IPS DF 4.7 (cell line): ENCODE data around the gene LTBP1.
"Not testable (repeated sequence)": the region's sequence is repeated elsewhere in the genome, so short reads cannot be mapped to it uniquely, and the experiment has no call there.

Source experiments
- DNase-seq: peaks from one replicate; pipeline ENCODE4 v3.0.0-alpha.2; 2013; ENCODE audit warnings: low spot score; ENCODE audit errors: extremely low read depth

The LTBP1 gene

DNA sequence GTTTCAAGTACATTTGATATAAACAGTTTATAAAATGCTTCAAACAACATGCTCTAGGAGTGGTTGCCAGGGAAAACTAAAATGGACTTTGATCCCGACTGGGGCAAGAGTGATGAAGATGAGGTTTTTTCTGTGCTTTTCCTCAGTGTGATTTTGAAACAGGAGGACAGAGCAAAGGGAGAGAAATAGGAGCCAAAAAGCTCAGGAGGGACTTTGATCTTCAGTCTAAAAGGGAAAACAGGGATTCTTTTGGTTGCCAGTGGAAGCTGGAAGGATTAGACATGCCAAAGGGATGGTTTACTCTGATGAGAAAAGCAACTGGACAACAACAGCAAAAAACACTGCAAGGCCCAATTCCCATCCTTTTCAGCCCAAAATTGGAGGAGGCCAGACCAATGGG is 95.5 kb downstream of the LTBP1 start:
- no peak for DNase-seq

DNA sequence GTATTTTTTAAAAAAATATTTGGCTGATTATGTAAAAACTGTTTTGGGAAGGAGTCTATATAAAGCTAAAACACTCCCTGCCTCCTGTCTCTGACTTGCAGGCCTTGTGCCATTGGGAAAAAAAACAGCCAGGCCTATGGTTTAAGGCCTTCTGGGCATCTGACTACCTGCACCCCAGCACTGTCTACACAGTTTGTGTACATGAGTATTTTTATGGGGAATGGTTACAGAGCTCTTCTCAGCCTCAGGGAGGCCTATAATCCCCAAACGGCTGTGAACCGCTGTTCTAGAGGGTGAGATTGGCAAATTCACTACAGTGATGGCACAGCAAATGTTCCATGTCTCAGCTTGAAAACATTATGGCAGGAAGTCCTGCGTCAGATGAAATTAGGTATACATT is 96.1 kb downstream of the LTBP1 start:
- DNase-seq = no peak

GRCh38 chr2:33047939-33048338 is 101.2 kb downstream of the LTBP1 start:
- DNase-seq = no peak

GRCh38 chr2:33051586-33052360 is 105.0 kb downstream of the LTBP1 start:
- no peak for DNase-seq

- DNase-seq = no peak
Measured at GRCh38 chr2:33052361-33052735, 105.6 kb downstream of the LTBP1 start.

DNA sequence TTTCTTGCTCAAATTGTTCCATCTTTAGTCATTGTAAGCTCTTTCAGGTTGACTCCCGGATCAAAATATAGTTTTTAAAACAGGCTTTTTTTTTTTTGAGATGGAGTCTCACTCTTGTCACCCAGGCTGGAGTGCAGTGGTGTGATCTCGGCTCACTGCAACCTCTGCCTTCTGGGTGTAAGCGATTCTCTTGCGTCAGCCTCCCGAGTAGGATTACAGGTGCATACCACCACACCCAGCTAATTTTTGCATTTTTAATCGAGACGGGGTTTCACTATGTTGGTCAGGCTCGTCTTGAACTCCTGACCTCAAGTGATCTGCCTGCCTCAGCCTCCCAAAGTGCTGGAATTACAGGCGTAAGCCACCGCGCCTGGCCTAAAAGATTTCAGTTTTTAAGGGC is 106.0 kb downstream of the LTBP1 start:
- DNase-seq = not testable (repeated sequence)

DNA sequence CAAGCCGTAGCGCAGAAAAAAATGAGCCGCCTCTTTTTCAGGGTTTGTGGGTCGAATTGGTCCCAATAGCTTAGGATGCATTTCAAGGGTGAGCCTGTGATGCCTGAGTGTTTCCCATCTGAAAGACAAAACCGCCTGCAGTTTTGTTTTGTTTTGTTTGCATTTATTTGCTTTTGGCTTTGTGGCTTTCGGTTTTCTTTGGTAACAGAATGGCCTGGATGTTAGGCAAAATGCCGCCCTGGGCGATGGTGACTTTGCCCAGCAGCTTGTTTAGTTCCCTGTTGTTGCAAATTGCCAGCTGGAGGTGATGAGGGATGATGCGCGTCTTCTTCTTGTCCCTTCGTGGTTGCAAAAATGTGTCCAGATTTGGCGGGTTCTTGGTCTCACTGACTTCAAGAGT is 109.4 kb downstream of the LTBP1 start:
- no peak for DNase-seq

GRCh38 chr2:33057307-33058028 is 110.7 kb downstream of the LTBP1 start:
- DNase-seq = not testable (repeated sequence)

- no peak for DNase-seq
Measured at GRCh38 chr2:33058716-33059470, 112.1 kb downstream of the LTBP1 start.

GRCh38 chr2:33059471-33060156 is 112.9 kb downstream of the LTBP1 start:
- no peak for DNase-seq

GRCh38 chr2:33060405-33060804 is 113.7 kb downstream of the LTBP1 start:
- no peak for DNase-seq

GRCh38 chr2:33062665-33063250 is 116.0 kb downstream of the LTBP1 start:
- DNase-seq = no peak

- no peak for DNase-seq
Measured at GRCh38 chr2:33064349-33064801, 117.6 kb downstream of the LTBP1 start.

DNA sequence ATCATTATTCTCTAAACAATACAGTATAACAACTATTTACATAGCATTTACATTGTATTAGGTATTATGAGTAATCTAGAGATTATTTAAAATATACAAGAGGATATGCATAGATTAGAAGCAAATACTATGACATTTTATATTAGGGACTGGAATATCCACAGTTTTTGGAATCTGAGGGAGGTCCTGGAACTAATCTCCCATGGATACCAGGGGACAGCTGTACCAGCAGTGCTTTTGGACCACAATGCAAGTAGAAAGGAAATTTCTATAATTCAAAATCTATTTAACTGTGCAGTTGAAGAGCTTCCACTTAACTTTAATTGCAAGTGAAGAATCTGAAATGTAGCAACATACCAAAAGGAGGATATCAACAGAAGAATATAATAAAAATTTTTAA is 120.8 kb downstream of the LTBP1 start:
- no peak for DNase-seq

- DNase-seq = no peak
Measured at GRCh38 chr2:33068261-33068660, 121.5 kb downstream of the LTBP1 start.

- no peak for DNase-seq
Measured at GRCh38 chr2:33069894-33070651, 123.3 kb downstream of the LTBP1 start.

- DNase-seq = no peak
Measured at GRCh38 chr2:33071591-33071990, 124.8 kb downstream of the LTBP1 start.

DNA sequence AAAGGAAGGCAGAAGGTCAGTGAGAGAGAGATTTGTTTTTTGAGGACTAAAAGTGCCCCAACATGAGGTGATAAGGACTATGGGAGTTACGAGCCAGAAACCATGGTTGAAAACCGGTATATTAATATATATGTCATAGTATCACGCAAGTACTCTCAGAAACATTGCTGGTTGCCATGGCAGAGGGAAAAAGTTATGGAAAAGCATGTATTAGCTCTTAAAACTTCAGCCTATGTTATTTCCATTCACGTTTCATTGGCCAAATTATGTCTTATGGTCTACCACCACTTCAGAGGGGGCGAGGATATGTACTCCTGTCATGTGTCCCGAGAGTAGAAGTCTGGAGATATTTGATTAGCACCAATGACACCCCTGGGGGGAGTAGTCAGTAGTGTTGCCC is 125.9 kb downstream of the LTBP1 start:
- no peak for DNase-seq

DNA sequence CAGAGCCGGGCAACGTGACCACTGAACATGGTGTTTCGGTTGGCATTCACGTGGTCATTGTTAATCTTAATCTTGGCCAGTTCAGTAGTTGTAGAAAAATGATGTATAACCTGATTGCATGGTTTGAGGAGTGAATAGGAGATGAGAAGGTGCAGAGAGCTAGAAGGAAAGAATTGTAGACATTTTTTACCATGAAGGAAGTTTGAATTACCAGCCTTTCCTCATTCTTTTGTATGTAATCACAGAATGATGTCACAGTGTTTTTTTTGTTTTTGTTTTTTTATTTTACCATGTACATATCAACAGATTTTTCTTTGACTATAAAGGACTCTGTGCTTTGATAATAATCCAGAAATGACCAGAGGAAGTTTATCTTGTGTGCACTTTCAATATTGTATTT is 126.3 kb downstream of the LTBP1 start:
- no peak for DNase-seq

DNA sequence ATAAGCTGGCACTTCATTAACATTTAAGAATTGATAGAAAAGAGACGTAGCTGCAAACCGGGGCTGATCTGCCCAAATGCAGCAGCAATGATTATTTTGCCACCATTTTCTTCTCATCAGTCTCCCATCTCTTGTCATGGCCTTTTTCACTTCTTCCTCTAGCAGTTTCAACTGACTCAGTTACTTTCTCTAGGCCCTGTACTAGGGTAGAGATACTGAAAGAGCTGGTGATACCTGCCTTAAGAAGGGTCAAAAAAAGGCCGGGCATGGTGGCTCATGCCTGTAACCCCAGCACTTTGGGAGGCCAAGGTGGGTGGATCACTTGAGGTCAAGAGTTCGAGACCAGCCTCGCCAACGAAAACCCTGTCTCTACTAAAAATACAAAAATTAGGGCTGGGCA is 127.4 kb downstream of the LTBP1 start:
- no peak for DNase-seq
